ENCODE measurements around the gene COMMD4. TPM values are rescaled to one million over a fixed set of nuclear protein-coding genes. Genes with fewer than 3 reads are reported as not detected.

Gene COMMD4
- polyA plus RNA-seq, 6 donors from 2014 or later = 27.1 to 47.4 (median 37.9) TPM

- Mint-ChIP-seq H3K4me3 (no peak overlapping the region), H3K4me1 (peaks cover 0 to 6% (median 4%) of the 10 kb centered on the region in 3 donors), H3K9me3 (no peaks in the 10 kb centered on the region), H3K27ac (no peak overlapping the region), H3K27me3 (no peaks in the 10 kb centered on the region), H3K36me3 (no peaks in the 10 kb centered on the region)
- ATAC-seq (ENCODE audit: low read depth in 2 of 2) (no peak), DNase-seq (no peak)
These were observed 26.3 kb downstream of the COMMD4 start for GRCh38 chr15:75361989-75362641.

- peaks cover 0 to 12% (median 4%) of the 10 kb centered on the region in 3 donors for H3K4me1 Mint-ChIP-seq
- ATAC-seq (ENCODE audit: low read depth in 2 of 2) (no peak), DNase-seq (no peak)
- H3K4me3 Mint-ChIP-seq = no peak overlapping the region
- peak overlapping the region in 1 of 6 donors; percentile 59 for H3K27ac Mint-ChIP-seq
- no peaks in the 10 kb centered on the region for H3K36me3 Mint-ChIP-seq
- no peaks in the 10 kb centered on the region for H3K9me3 Mint-ChIP-seq
- H3K27me3 Mint-ChIP-seq = no peaks in the 10 kb centered on the region
These were observed 26.9 kb downstream of the COMMD4 start for GRCh38 chr15:75362642-75363249.

GRCh38 chr15:75363786-75364185 lies 27.9 kb downstream of the COMMD4 start:
- peaks cover 2 to 17% (median 8%) of the 10 kb centered on the region in 3 donors for H3K4me1 Mint-ChIP-seq
- peak overlapping the region in 1 of 6 donors; percentile 53 for H3K27ac Mint-ChIP-seq
- ATAC-seq (ENCODE audit: low read depth in 2 of 2) (no peak), DNase-seq (no peak)
- no peak overlapping the region for H3K4me3 Mint-ChIP-seq
- no peaks in the 10 kb centered on the region for H3K36me3 Mint-ChIP-seq
- H3K9me3 Mint-ChIP-seq = no peaks in the 10 kb centered on the region
- H3K27me3 Mint-ChIP-seq = no peaks in the 10 kb centered on the region

- Mint-ChIP-seq H3K27me3 (no peaks in the 10 kb centered on the region), H3K9me3 (no peaks in the 10 kb centered on the region), H3K4me1 (peaks cover 12 to 28% (median 19%) of the 10 kb centered on the region in 3 donors), H3K27ac (peak overlapping the region in 1 of 6 donors; percentile 26), H3K36me3 (no peaks in the 10 kb centered on the region), H3K4me3 (no peak overlapping the region)
- DNase-seq (no peak), ATAC-seq (ENCODE audit: low read depth in 2 of 2) (no peak)
These were observed 29.0 kb downstream of the COMMD4 start for GRCh38 chr15:75364881-75365280.

GRCh38 chr15:75366163-75366562 lies 30.3 kb downstream of the COMMD4 start:
- no peaks in the 10 kb centered on the region for H3K9me3 Mint-ChIP-seq
- DNase-seq = no peak
- no peak for ATAC-seq (ENCODE audit: low read depth in 2 of 2)
- H3K27ac Mint-ChIP-seq = peak overlapping the region in 1 of 6 donors; percentile 95
- peak overlapping the region in 1 of 8 donors; percentile 92 for H3K4me3 Mint-ChIP-seq
- no peaks in the 10 kb centered on the region for H3K27me3 Mint-ChIP-seq
- H3K4me1 Mint-ChIP-seq = peaks cover 13 to 30% (median 21%) of the 10 kb centered on the region in 3 donors
- peaks cover 0 to 3% of the 10 kb centered on the region in 2 donors for H3K36me3 Mint-ChIP-seq

GRCh38 chr15:75367006-75367405 lies 31.1 kb downstream of the COMMD4 start:
- ATAC-seq (ENCODE audit: low read depth in 2 of 2) (no peak), DNase-seq (no peak)
- Mint-ChIP-seq H3K9me3 (no peaks in the 10 kb centered on the region), H3K4me3 (peak overlapping the region in 6 of 8 donors; percentile 29 to 96 (median 92)), H3K4me1 (peaks cover 13 to 30% (median 21%) of the 10 kb centered on the region in 3 donors), H3K27ac (peak overlapping the region; percentile 95 to 98 (median 98)), H3K36me3 (peaks cover 0 to 6% of the 10 kb centered on the region in 2 donors), H3K27me3 (no peaks in the 10 kb centered on the region)

GRCh38 chr15:75367406-75367912 lies 31.6 kb downstream of the COMMD4 start:
- ATAC-seq (ENCODE audit: low read depth in 2 of 2) = no peak

GRCh38 chr15:75367913-75368688 lies 32.2 kb downstream of the COMMD4 start, which contains the start of gene MAN2C1:
TSS of gene MAN2C1 (minus strand) at chr15:75368607. CDS start at chr15:75368583, 24 bp downstream.
- no peaks in the 10 kb centered on the region for H3K27me3 Mint-ChIP-seq
- no peaks in the 10 kb centered on the region for H3K9me3 Mint-ChIP-seq
- peak within 1 kb of the TSS; percentile 95 to 98 (median 98) for H3K27ac Mint-ChIP-seq
- DNase-seq = peak; percentile 93
- peak; percentile 88 for ATAC-seq (ENCODE audit: low read depth in 2 of 2)
- H3K4me3 Mint-ChIP-seq = peak within 1 kb of the TSS; percentile 87 to 96 (median 92)
- peaks cover 0 to 6% of the 10 kb centered on the region in 2 donors for H3K36me3 Mint-ChIP-seq
- peaks cover 13 to 33% (median 25%) of the 10 kb centered on the region in 3 donors for H3K4me1 Mint-ChIP-seq

More at GRCh38 chr15:75367406-75367912, 31.6 kb downstream of the COMMD4 start:
- H3K4me1 Mint-ChIP-seq = peaks cover 13 to 30% (median 21%) of the 10 kb centered on the region in 3 donors
- H3K27me3 Mint-ChIP-seq = no peaks in the 10 kb centered on the region
- no peaks in the 10 kb centered on the region for H3K9me3 Mint-ChIP-seq
- peaks cover 0 to 6% of the 10 kb centered on the region in 2 donors for H3K36me3 Mint-ChIP-seq
- DNase-seq = no peak
- peak overlapping the region; percentile 87 to 96 (median 92) for H3K4me3 Mint-ChIP-seq
- peak overlapping the region; percentile 95 to 98 (median 98) for H3K27ac Mint-ChIP-seq

GRCh38 chr15:75368689-75369239 lies 32.9 kb downstream of the COMMD4 start:
- Mint-ChIP-seq H3K27ac (peak overlapping the region; percentile 95 to 98 (median 98)), H3K4me3 (peak overlapping the region; percentile 87 to 96 (median 92)), H3K9me3 (no peaks in the 10 kb centered on the region), H3K4me1 (peaks cover 13 to 35% (median 25%) of the 10 kb centered on the region in 3 donors), H3K36me3 (peaks cover 0 to 6% of the 10 kb centered on the region in 2 donors), H3K27me3 (no peaks in the 10 kb centered on the region)
- ATAC-seq (ENCODE audit: low read depth in 2 of 2) (peak in 1 of 2 donors; percentile 6), DNase-seq (no peak)

GRCh38 chr15:75369897-75370581 lies 34.2 kb downstream of the COMMD4 start:
- peak overlapping the region; percentile 38 to 98 (median 90) for H3K27ac Mint-ChIP-seq
- peak overlapping the region in 7 of 8 donors; percentile 25 to 95 (median 92) for H3K4me3 Mint-ChIP-seq
- ATAC-seq (ENCODE audit: low read depth in 2 of 2) (no peak), DNase-seq (no peak)
- H3K36me3 Mint-ChIP-seq = peaks cover 4 to 17% of the 10 kb centered on the region in 2 donors
- H3K27me3 Mint-ChIP-seq = no peaks in the 10 kb centered on the region
- H3K9me3 Mint-ChIP-seq = no peaks in the 10 kb centered on the region
- peaks cover 13 to 35% (median 25%) of the 10 kb centered on the region in 3 donors for H3K4me1 Mint-ChIP-seq

GRCh38 chr15:75371486-75371885 lies 35.6 kb downstream of the COMMD4 start:
- Mint-ChIP-seq H3K36me3 (peaks cover 18 to 27% of the 10 kb centered on the region in 2 donors), H3K4me1 (peaks cover 13 to 35% (median 25%) of the 10 kb centered on the region in 3 donors), H3K27me3 (no peaks in the 10 kb centered on the region), H3K4me3 (peak overlapping the region in 1 of 8 donors; percentile 53), H3K27ac (peak overlapping the region in 3 of 6 donors; percentile 9 to 28 (median 24)), H3K9me3 (no peaks in the 10 kb centered on the region)
- no peak for ATAC-seq (ENCODE audit: low read depth in 2 of 2)
- no peak for DNase-seq

GRCh38 chr15:75371901-75372688 lies 36.2 kb downstream of the COMMD4 start:
- Mint-ChIP-seq H3K9me3 (no peaks in the 10 kb centered on the region), H3K27ac (peak overlapping the region in 2 of 6 donors; percentile 28 to 50), H3K4me3 (peak overlapping the region in 1 of 8 donors; percentile 53), H3K36me3 (peaks cover 19 to 27% of the 10 kb centered on the region in 2 donors), H3K27me3 (no peaks in the 10 kb centered on the region), H3K4me1 (peaks cover 13 to 29% (median 21%) of the 10 kb centered on the region in 3 donors)
- ATAC-seq (ENCODE audit: low read depth in 2 of 2) = no peak
- no peak for DNase-seq
